H1 (cell line): Measurements from ENCODE around the gene PSAP. TPM values are rescaled to one million over a fixed set of nuclear protein-coding genes. Genes with fewer than 3 reads are reported as not detected.

Experiments
- CTCF ChIA-PET: fragments of 300-600 bp; sonication (Branson Sonifier 250); formaldehyde crosslinking; loops from one replicate; lab custom pipeline; 2021; ENCODE audit not compliant: partially characterized antibody; lab: Charles Lee
- POLR2A ChIA-PET: fragments of 300-600 bp; sonication (Branson Sonifier 250); formaldehyde crosslinking; loops from one replicate; lab custom pipeline; 2021; ENCODE audit warnings: inconsistent platforms; ENCODE audit not compliant: partially characterized antibody; lab: Charles Lee
- DNase-seq, 2 experiments: peaks; one replicate each; pipeline versions ENCODE4 v3.0.0 to v3.0.0-alpha.2; 2010 to 2022; ENCODE audit warnings: low spot score in 2 of 2, low read depth in 1 of 2, mixed read lengths in 1 of 2
- FAIRE-seq: peaks from 2 replicates; lab custom pipeline; 2011; peaks lifted over from hg19 to GRCh38; lab: Jason Lieb, UNC
- H2AFZ ChIP-seq: 2 replicates; pipeline ENCODE4 v1.8.1; 2012; ENCODE audit warnings: low read length, inconsistent platforms
- H2AK5ac ChIP-seq: 2 replicates; pipeline ENCODE4 v1.6.1; 2013; ENCODE audit warnings: low read depth, low read length
- H2BK120ac ChIP-seq: replicated peaks from 2 replicates; pipeline ENCODE3; 2013; ENCODE audit warnings: low read depth, low read length, inconsistent platforms
- H2BK12ac ChIP-seq: 2 replicates; pipeline ENCODE4 v1.6.1; 2013; ENCODE audit warnings: low read depth, low read length
- H2BK15ac ChIP-seq: 2 replicates; pipeline ENCODE4 v1.6.1; 2013; ENCODE audit warnings: low read length
- H2BK20ac ChIP-seq: 2 replicates; pipeline ENCODE4 v1.6.1; 2013; ENCODE audit warnings: low read length
- H2BK5ac ChIP-seq: 2 replicates; pipeline ENCODE4 v1.6.1; 2013; ENCODE audit warnings: low read depth, low read length
- H3K14ac ChIP-seq: 2 replicates; pipeline ENCODE4 v1.6.1; 2013; ENCODE audit warnings: inconsistent platforms; ENCODE audit not compliant: insufficient read length
- H3K18ac ChIP-seq: 2 replicates; pipeline ENCODE4 v1.6.1; 2013; ENCODE audit warnings: low read length; ENCODE audit errors: extremely low read depth
- H3K23ac ChIP-seq: 2 replicates; pipeline ENCODE4 v1.6.1; 2013; ENCODE audit warnings: inconsistent platforms; ENCODE audit not compliant: insufficient read length
- H3K23me2 ChIP-seq: 2 replicates; pipeline ENCODE4 v1.6.1; 2013; ENCODE audit warnings: low read depth, low read length
- H3K27ac ChIP-seq: 2 replicates; pipeline ENCODE4 v1.6.1; 2011; ENCODE audit warnings: low read depth, low read length, inconsistent platforms
- H3K27me3 ChIP-seq, 4 experiments: replicated peaks in 1 of 4; 1 replicate in 1 of 4; 2 replicates in 3 of 4; pipeline versions ENCODE4 v1.6.1 to v1.8.1; 2011 to 2013; ENCODE audit warnings: low read length in 3 of 4, mild to moderate bottlenecking in 3 of 4, inconsistent platforms in 2 of 4, mixed read lengths in 2 of 4, moderate library complexity in 1 of 4; ENCODE audit not compliant: control insufficient read depth in 3 of 4, insufficient read depth in 3 of 4; ENCODE audit errors: extremely low read depth in 1 of 4
- H3K36me3 ChIP-seq, 4 experiments: 2 replicates each; pipeline versions ENCODE4 v1.6.1 to v1.8.1; 2011 to 2013; ENCODE audit warnings: mild to moderate bottlenecking in 4 of 4, low read length in 3 of 4, moderate library complexity in 2 of 4, control low read depth in 1 of 4, inconsistent platforms in 1 of 4; ENCODE audit not compliant: insufficient read depth in 4 of 4, control insufficient read depth in 2 of 4
- H3K4ac ChIP-seq: replicated peaks from 2 replicates; pipeline ENCODE3; 2013; ENCODE audit warnings: low read length, low read depth, mixed read lengths, inconsistent platforms; ENCODE audit not compliant: insufficient read length
- H3K4me1 ChIP-seq, 4 experiments: replicated peaks in 1 of 4; 1 replicate in 1 of 4; 2 replicates in 3 of 4; pipeline versions ENCODE4 v1.6.1 to v1.8.1; 2011 to 2013; ENCODE audit warnings: low read length in 3 of 4, inconsistent platforms in 2 of 4, mixed read lengths in 1 of 4; ENCODE audit not compliant: insufficient read depth in 4 of 4, control insufficient read depth in 3 of 4
- H3K4me2 ChIP-seq, 2 experiments: 2 replicates each; pipeline versions ENCODE4 v1.6.1 to v1.8.1; 2011 to 2013; ENCODE audit warnings: low read depth in 2 of 2, low read length in 2 of 2, control low read depth in 1 of 2, inconsistent platforms in 1 of 2, mild to moderate bottlenecking in 1 of 2; ENCODE audit not compliant: insufficient read depth in 1 of 2
- H3K4me3 ChIP-seq, 4 experiments: fragments of 200-600, 300-600 bp in 1 of 4; sonication (generic), shearing (Covaris generic), sonication (Bioruptor Twin) in 1 of 4; 2 replicates each; pipeline versions ENCODE4 v1.5.1 to v1.8.1; 2011 to 2016; ENCODE audit warnings: low read length in 4 of 4, low read depth in 3 of 4, control low read depth in 2 of 4, inconsistent platforms in 2 of 4, mild to moderate bottlenecking in 2 of 4, mixed read lengths in 1 of 4, moderate library complexity in 1 of 4; ENCODE audit not compliant: insufficient read depth in 2 of 4; ENCODE audit errors: extremely low read depth in 1 of 4
- H3K56ac ChIP-seq: replicated peaks from 2 replicates; pipeline ENCODE3; 2013; ENCODE audit warnings: low read depth, mild to moderate bottlenecking, mixed read lengths, low read length, inconsistent platforms; ENCODE audit not compliant: insufficient read length
- H3K79me1 ChIP-seq: 2 replicates; pipeline ENCODE4 v1.6.1; 2013; ENCODE audit warnings: low read depth, low read length, control low read depth
- H3K79me2 ChIP-seq, 2 experiments: 2 replicates each; pipeline versions ENCODE4 v1.6.1 to v1.8.1; 2012 to 2013; ENCODE audit warnings: low read length in 2 of 2, mild to moderate bottlenecking in 2 of 2, inconsistent platforms in 1 of 2; ENCODE audit not compliant: insufficient read depth in 2 of 2, control insufficient read depth in 1 of 2
- H3K9ac ChIP-seq, 4 experiments: replicated peaks in 1 of 4; 1 replicate in 1 of 4; 2 replicates in 3 of 4; pipeline versions ENCODE4 v1.6.1 to v1.8.1; 2011 to 2013; ENCODE audit warnings: low read depth in 3 of 4, low read length in 3 of 4, control low read depth in 2 of 4, mild to moderate bottlenecking in 2 of 4, moderate library complexity in 2 of 4, inconsistent platforms in 1 of 4; ENCODE audit errors: extremely low read depth in 1 of 4
- H3K9me3 ChIP-seq, 2 experiments: 2 replicates each; pipeline versions ENCODE4 v1.6.1 to v1.8.1; 2012 to 2013; ENCODE audit warnings: mild to moderate bottlenecking in 2 of 2, moderate library complexity in 2 of 2, control low read depth in 1 of 2, inconsistent platforms in 1 of 2, low read depth in 1 of 2, low read length in 1 of 2, mixed read lengths in 1 of 2; ENCODE audit not compliant: insufficient read depth in 2 of 2
- H4K20me1 ChIP-seq, 2 experiments: replicated peaks in 1 of 2; 2 replicates each; pipeline versions ENCODE3 to v1.8.1; 2011 to 2013; ENCODE audit warnings: inconsistent platforms in 2 of 2, low read length in 2 of 2, mild to moderate bottlenecking in 1 of 2; ENCODE audit not compliant: insufficient read depth in 2 of 2, control insufficient read depth in 1 of 2
- H4K5ac ChIP-seq: 2 replicates; pipeline ENCODE4 v1.6.1; 2013; ENCODE audit warnings: low read length, low read depth, mixed read lengths, inconsistent platforms; ENCODE audit not compliant: insufficient read length
- H4K8ac ChIP-seq: 2 replicates; pipeline ENCODE4 v1.8.0; 2013; ENCODE audit warnings: mild to moderate bottlenecking, moderate library complexity, low read length, inconsistent platforms; ENCODE audit not compliant: insufficient read depth; ENCODE audit errors: extremely low read depth
- H4K91ac ChIP-seq: replicated peaks from 2 replicates; pipeline ENCODE3; 2013; ENCODE audit warnings: low read length, mixed read lengths, inconsistent platforms; ENCODE audit not compliant: insufficient read length
- ATF2 ChIP-seq: IDR thresholded peaks from 2 replicates; pipeline ENCODE4 v1.6.1; 2012; ENCODE audit warnings: low read length, inconsistent platforms
- CHD2 ChIP-seq: IDR thresholded peaks from 2 replicates; pipeline ENCODE4 v1.6.1; 2012; ENCODE audit warnings: low read length, improper control_type of control experiment
- CTBP2 ChIP-seq: IDR thresholded peaks from 2 replicates; pipeline ENCODE4 v1.7.0; 2011; ENCODE audit warnings: borderline replicate concordance, mild to moderate bottlenecking, moderate library complexity, mixed read lengths, low read length; ENCODE audit not compliant: insufficient read depth, insufficient read length
- KDM1A ChIP-seq: fragments of 200-600, 300-600 bp; sonication (generic); IDR thresholded peaks from 2 replicates; pipeline ENCODE4 v1.7.1; 2016; ENCODE audit warnings: mild to moderate bottlenecking, low read length, borderline replicate concordance
- PHF8 ChIP-seq: fragments of 200-600 bp; sonication (generic); conservative IDR thresholded peaks from 2 replicates; pipeline ENCODE4 v1.7.1; 2012; ENCODE audit warnings: low read depth, mild to moderate bottlenecking, inconsistent platforms, low read length, moderate library complexity
- RNF2 ChIP-seq: fragments of 200-900, 300-1000 bp; sonication (generic); IDR thresholded peaks from 2 replicates; pipeline ENCODE4 v1.7.1; 2016; ENCODE audit warnings: borderline replicate concordance, low read depth, mild to moderate bottlenecking, antibody characterized with exemption, low read length; ENCODE audit not compliant: poor library complexity, severe bottlenecking; ENCODE audit errors: missing control alignments
- WGBS, 2 experiments: shearing (Covaris generic) in 1 of 2; methylation state at CpG; one replicate each; pipeline versions ENCODE4 v1.1.6 to v1.1.7; 2013 to 2015; ENCODE audit warnings: low lambda C conversion rate in 2 of 2, mixed read lengths in 2 of 2, inconsistent platforms in 1 of 2, low coverage in 1 of 2, missing lambda C conversion rate in 1 of 2; ENCODE audit not compliant: insufficient replicate concordance in 2 of 2, insufficient coverage in 1 of 2, insufficient read length in 1 of 2; ENCODE audit errors: extremely low coverage in 1 of 2, missing lambda C conversion rate in 1 of 2; 5-methylcytosine and 5-hydroxymethylcytosine counted together
- polyA plus RNA-seq, 7 experiments: library from polyadenylated mRNA; depleted of rRNA in 3 of 7; stranded (reverse) in 5 of 7; unstranded in 2 of 7; fragments of >200 nt in 5 of 7; fragments of 200-250 nt in 2 of 7; gene quantifications; 1 replicate in 5 of 7; 2 replicates in 1 of 7; 4 replicates in 1 of 7; pipeline versions ENCODE4 v1.2.1 to v1.2.3, GENCODE V29; 2011 to 2013; ENCODE audit warnings: missing spikeins in 2 of 7, mixed read lengths in 2 of 7
- total RNA-seq: library from RNA; stranded (reverse); fragmentation: NEBNext Ultra II Directional; extraction: Animal tissue kit (Norgen Biotek cat#: 25700); gene quantifications from 2 replicates; pipeline ENCODE4 v1.2.1, GENCODE V29; 2021

Gene PSAP
- total and polyA plus RNA-seq, 2 of the 8 experiments (the other 6 are each of a cell fraction or from before 2014, with no cell fraction given), result 386 to 504 TPM

DNA sequence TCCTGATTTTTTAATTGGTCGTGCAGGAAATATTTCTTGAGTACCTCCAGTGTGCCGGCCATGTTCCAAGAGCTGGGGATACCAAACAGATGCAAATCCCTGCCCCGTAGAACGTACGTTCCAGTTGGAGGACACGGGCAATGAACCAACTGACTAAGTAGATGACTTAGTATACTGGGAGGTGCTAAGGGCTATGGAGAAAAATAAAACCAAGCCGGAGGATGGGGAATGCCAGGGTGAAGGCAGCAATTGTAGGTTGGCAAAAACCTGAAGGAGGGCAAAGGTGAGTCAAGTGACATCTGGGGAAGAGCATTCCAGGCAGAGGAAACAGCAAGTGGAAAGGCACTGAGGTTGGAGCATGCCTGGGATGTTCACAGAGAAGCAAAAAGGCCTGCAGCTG is 70.9 kb downstream of the PSAP start:
- H3K4me1 ChIP-seq, result peaks cover 0 to 6% (median 3%) of the 10 kb centered on the region in 4 experiments; a peak in 5 of 7 replicates
- WGBS, 2 experiments, result 90% methylated on average over 7 of the region's 7 CpGs; no CpG with 5 or more reads in 1 of the 2 experiments
- no peaks in the 10 kb centered on the region for H3K36me3 ChIP-seq
- no peak overlapping the region for H3K9ac ChIP-seq
- H3K14ac ChIP-seq, result no peak overlapping the region
- no peak overlapping the region for H3K23ac ChIP-seq
- no peak overlapping the region for H3K4me2 ChIP-seq
- H2BK5ac ChIP-seq, result no peak overlapping the region
- H4K5ac ChIP-seq, result no peak overlapping the region
- no peak overlapping the region for H3K18ac ChIP-seq
- no peaks in the 10 kb centered on the region for H3K27me3 ChIP-seq
- H3K79me2 ChIP-seq, result no peaks in the 10 kb centered on the region
- POLR2A ChIA-PET, result no interaction called here
- no peak overlapping the region for H2BK12ac ChIP-seq
- no peaks in the 10 kb centered on the region for H3K23me2 ChIP-seq
- no peak overlapping the region for H3K56ac ChIP-seq
- H3K79me1 ChIP-seq, result no peaks in the 10 kb centered on the region; the same call in 1 of the 2 replicates
- H2BK120ac ChIP-seq, result no peak overlapping the region
- H2BK15ac ChIP-seq, result peak overlapping the region; percentile 61; the same call in 1 of the 2 replicates
- TF ChIP-seq ATF2 (no peak), CTBP2 (no peak), CHD2 (no peak), KDM1A (no peak), PHF8 (no peak), RNF2 (no peak)
- TF ChIP-seq, all 59 proteins: peak for 0
- H2AK5ac ChIP-seq, result no peak overlapping the region
- H3K4ac ChIP-seq, result no peak overlapping the region
- no peak overlapping the region for H3K4me3 ChIP-seq
- no peak overlapping the region for H2AFZ ChIP-seq
- no peaks in the 10 kb centered on the region for H4K20me1 ChIP-seq
- no peak overlapping the region for H4K8ac ChIP-seq
- no peak overlapping the region for H4K91ac ChIP-seq
- H3K9me3 ChIP-seq, result 0 out of 4 replicates have a peak, but pooled peaks cover 0 to 6% of the 10 kb centered on the region in 2 experiments
- CTCF ChIA-PET, result interaction anchor here (0.7 to 1.1 kb wide), 4 partner anchors 12 to 72 kb away, joined by 3 to 4 read pairs (median 4); no protein-coding TSS in a partner anchor
- FAIRE-seq (no peak), DNase-seq (no peak)
- H2BK20ac ChIP-seq, result no peak overlapping the region
- H3K27ac ChIP-seq, result no peak overlapping the region
